IMR-90 (cell line): ENCODE data around the gene ARMC3. TPM values are rescaled to one million over a fixed set of nuclear protein-coding genes. Genes with fewer than 3 reads are reported as not detected.
"Not testable (repeated sequence)": the region's sequence is repeated elsewhere in the genome, so short reads cannot be mapped to it uniquely, and the experiment has no call there.

Experiments
- ATAC-seq: fragments of 200-7000 bp; cut with Tn5 transposase; 2 replicates; pipeline ENCODE4 v1.9.1; 2020; ENCODE audit warnings: low read depth, mild to moderate bottlenecking, moderate library complexity
- BruUV-seq: library from RNA; stranded (reverse); fragments of 400-500 nt; replicated peaks from 2 replicates; lab custom pipeline; 2021; lab: Mats Ljungman, UMichigan
- CTCF ChIA-PET: fragments of 300-600 bp; formaldehyde crosslinking; extraction: SDS; loops from one replicate; lab custom pipeline; 2021; ENCODE audit warnings: antibody characterized with exemption; lab: Yijun Ruan, JAX
- POLR2A ChIA-PET: fragments of 300-600 bp; sonication (Branson Sonifier 250); formaldehyde crosslinking; loops from one replicate; lab custom pipeline; 2022; ENCODE audit warnings: antibody characterized with exemption; ENCODE audit not compliant: unreplicated experiment; lab: Charles Lee
- DNase-seq: peaks from one replicate; pipeline ENCODE4 v3.0.0; 2013
- H2AFZ ChIP-seq: replicated peaks from 2 replicates; pipeline ENCODE3; 2013; ENCODE audit warnings: low read length, mild to moderate bottlenecking; ENCODE audit not compliant: poor library complexity
- H2AK5ac ChIP-seq: 2 replicates; pipeline ENCODE4 v1.6.1; 2013; ENCODE audit warnings: low read depth, low read length, inconsistent platforms
- H2AK9ac ChIP-seq: replicated peaks from 2 replicates; pipeline ENCODE3; 2013; ENCODE audit warnings: mild to moderate bottlenecking, low read depth, low read length, moderate library complexity; ENCODE audit not compliant: poor library complexity
- H2BK120ac ChIP-seq: 2 replicates; pipeline ENCODE4 v1.6.1; 2013; ENCODE audit warnings: low read depth, low read length, inconsistent platforms
- H2BK15ac ChIP-seq: 3 replicates; pipeline ENCODE4 v1.6.1; 2013; ENCODE audit warnings: low read depth, low read length, inconsistent platforms
- H2BK20ac ChIP-seq: 2 replicates; pipeline ENCODE4 v1.6.1; 2013; ENCODE audit warnings: low read depth, mild to moderate bottlenecking, inconsistent platforms, low read length, moderate library complexity
- H2BK5ac ChIP-seq: 2 replicates; pipeline ENCODE4 v1.6.1; 2013; ENCODE audit warnings: mild to moderate bottlenecking, low read depth, low read length, inconsistent platforms; ENCODE audit not compliant: poor library complexity, severe bottlenecking
- H3K14ac ChIP-seq: replicated peaks from 2 replicates; pipeline ENCODE4 v1.6.1; 2013; ENCODE audit warnings: low read depth, low read length, inconsistent platforms
- H3K18ac ChIP-seq: 2 replicates; pipeline ENCODE4 v1.6.1; 2013; ENCODE audit warnings: low read depth, low read length, control low read depth
- H3K23ac ChIP-seq: 2 replicates; pipeline ENCODE4 v1.6.1; 2013; ENCODE audit warnings: low read depth, low read length, inconsistent platforms
- H3K27ac ChIP-seq: 2 replicates; pipeline ENCODE4 v1.5.1; 2013; ENCODE audit warnings: mild to moderate bottlenecking, control low read depth, low read length; ENCODE audit not compliant: insufficient read depth
- H3K27me3 ChIP-seq: 2 replicates; pipeline ENCODE4 v1.6.1; 2013; ENCODE audit warnings: low read length; ENCODE audit not compliant: control insufficient read depth, insufficient read depth
- H3K36me3 ChIP-seq: 2 replicates; pipeline ENCODE4 v1.6.1; 2013; ENCODE audit warnings: low read length, mixed read lengths; ENCODE audit not compliant: control insufficient read depth, insufficient read depth
- H3K4ac ChIP-seq: 2 replicates; pipeline ENCODE4 v1.6.1; 2013; ENCODE audit warnings: low read depth, low read length, inconsistent platforms
- H3K4me1 ChIP-seq: 2 replicates; pipeline ENCODE4 v1.6.1; 2013; ENCODE audit warnings: low read length, mixed read lengths; ENCODE audit not compliant: control insufficient read depth, insufficient read depth
- H3K4me2 ChIP-seq: 2 replicates; pipeline ENCODE4 v1.6.1; 2013; ENCODE audit warnings: low read depth, mild to moderate bottlenecking, control low read depth, low read length, moderate library complexity
- H3K4me3 ChIP-seq: 2 replicates; pipeline ENCODE4 v1.5.1; 2013; ENCODE audit warnings: low read depth, mild to moderate bottlenecking, control low read depth, low read length, moderate library complexity; ENCODE audit not compliant: insufficient read depth
- H3K56ac ChIP-seq: 2 replicates; pipeline ENCODE4 v1.6.1; 2013; ENCODE audit warnings: low read length, inconsistent platforms; ENCODE audit not compliant: insufficient read depth; ENCODE audit errors: extremely low read depth
- H3K79me1 ChIP-seq, 2 experiments: 2 replicates each; pipeline ENCODE4 v1.6.1; 2013; ENCODE audit warnings: low read length in 2 of 2, inconsistent platforms in 1 of 2, low read depth in 1 of 2
- H3K9ac ChIP-seq: 2 replicates; pipeline ENCODE4 v1.6.1; 2013; ENCODE audit warnings: low read depth, low read length, control low read depth
- H3K9me1 ChIP-seq: 2 replicates; pipeline ENCODE4 v1.6.1; 2013; ENCODE audit warnings: low read length, inconsistent platforms; ENCODE audit not compliant: insufficient read depth
- H3K9me3 ChIP-seq: 2 replicates; pipeline ENCODE4 v1.6.1; 2013; ENCODE audit warnings: low read length; ENCODE audit not compliant: control insufficient read depth, insufficient read depth
- H4K20me1 ChIP-seq: 2 replicates; pipeline ENCODE4 v1.6.1; 2013; ENCODE audit warnings: low read length, inconsistent platforms; ENCODE audit not compliant: insufficient read depth
- H4K5ac ChIP-seq: 2 replicates; pipeline ENCODE4 v1.6.1; 2013; ENCODE audit warnings: mild to moderate bottlenecking, low read depth, low read length, control low read depth
- H4K8ac ChIP-seq, 2 experiments: 2 replicates each; pipeline ENCODE4 v1.6.1; 2013; ENCODE audit warnings: low read depth in 2 of 2, low read length in 2 of 2, control low read depth in 1 of 2, inconsistent platforms in 1 of 2
- H4K91ac ChIP-seq: 2 replicates; pipeline ENCODE4 v1.6.1; 2013; ENCODE audit warnings: low read depth, low read length, inconsistent platforms; ENCODE audit not compliant: insufficient read depth
- WGBS, 2 experiments: methylation state at CpG; one replicate each; pipeline versions ENCODE4 v1.1.5 to v1.1.7; 2013; ENCODE audit warnings: missing lambda C conversion rate in 2 of 2; ENCODE audit not compliant: insufficient read length in 1 of 2; ENCODE audit errors: extremely low coverage in 2 of 2; 5-methylcytosine and 5-hydroxymethylcytosine counted together
- dilution Hi-C: fragments of 300-500 bp; cut with HindIII; formaldehyde crosslinking; loops from one replicate; pipeline ENCODE4 v1.14.3; 2018; ENCODE audit warnings: low sequenced_read_pairs; ENCODE audit not compliant: unreplicated experiment
- in situ Hi-C: fragments of 300-500 bp; cut with MboI; formaldehyde crosslinking; loops from 3 replicates; pipeline ENCODE4 v1.14.3; 2019; ENCODE audit warnings: low sequenced_read_pairs, inconsistent platforms, mixed read lengths
- intact Hi-C: fragments of 100-400 bp; cut with micrococcal nuclease; formaldehyde crosslinking; loops from 2 replicates; pipeline ENCODE4 v1.10.0; 2022
- polyA plus RNA-seq, 3 experiments: library from polyadenylated mRNA; depleted of rRNA; stranded (reverse); fragments of >200 nt; gene quantifications; 2 replicates each; pipeline ENCODE4 v1.2.3, GENCODE V29; 2012; ENCODE audit warnings: low replicate concordance in 1 of 3
- total RNA-seq: library from RNA; depleted of rRNA; stranded (reverse); fragments of >200 nt; gene quantifications from 2 replicates; pipeline ENCODE4 v1.2.3, GENCODE V29; 2012

ARMC3 gene
- total and polyA plus RNA-seq, 2 of the 4 experiments (the other 2 are of a cell fraction): not detected

GRCh38 chr10:22929053-22929452, 1.2 kb downstream of the ARMC3 start:
- H3K27me3 ChIP-seq, H3K4me3 ChIP-seq, H2BK15ac ChIP-seq, H4K8ac ChIP-seq, H3K36me3 ChIP-seq, H3K9me3 ChIP-seq, H2BK120ac ChIP-seq, H3K4me2 ChIP-seq, intact Hi-C loops, H3K23ac ChIP-seq, H3K27ac ChIP-seq, H2AK9ac ChIP-seq, H3K9me1 ChIP-seq, H3K4ac ChIP-seq, H2AFZ ChIP-seq, H3K9ac ChIP-seq, POLR2A ChIA-PET, H2AK5ac ChIP-seq, dilution Hi-C loops, H4K20me1 ChIP-seq, ATAC-seq, DNase-seq, H3K14ac ChIP-seq, H3K56ac ChIP-seq, H3K4me1 ChIP-seq, in situ Hi-C loops, BruUV-seq, H3K18ac ChIP-seq, H3K79me1 ChIP-seq, H4K91ac ChIP-seq, H4K5ac ChIP-seq, H2BK5ac ChIP-seq, H2BK20ac ChIP-seq: not testable (repeated sequence)
- CTCF ChIA-PET: interaction anchor here (0.7 kb wide), 1 partner anchor 149 kb away, joined by 3 read pairs; no protein-coding TSS in a partner anchor
- no CpG with 5 or more reads among the region's 4 CpGs for WGBS, 2 experiments
